ENCODE data around the gene ROBO3. TPM values are rescaled to one million over a fixed set of nuclear protein-coding genes. Genes with fewer than 3 reads are reported as not detected.

Gene ROBO3
- total and polyA plus RNA-seq, 9 donors, result 15.9 to 33.6 (median 25.9) TPM

- DNase-seq, result no peak
- Histone ChIP-seq H3K36me3 (ENCODE audit: control insufficient read depth, insufficient read depth, low read length) (peaks cover 12% of the 10 kb centered on the region), H3K9me3 (replicated peaks; ENCODE audit: control insufficient read depth, low read depth, low read length) (no peaks in the 10 kb centered on the region), H3K4me3 (ENCODE audit: low read length) (no peak overlapping the region), H3K4me1 (ENCODE audit: control insufficient read depth, insufficient read depth, low read length) (peaks cover 75% of the 10 kb centered on the region), H3K27ac (ENCODE audit: low read length) (peak overlapping the region; percentile 92), H3K27me3 (ENCODE audit: control insufficient read depth, insufficient read depth, low read length) (no peaks in the 10 kb centered on the region)
- WGBS (ENCODE audit: insufficient coverage), result no CpG with 5 or more reads among the region's 3 CpGs
Observed at GRCh38 chr11:124898263-124898680, 33.0 kb downstream of the ROBO3 start.

- H3K27me3 ChIP-seq (ENCODE audit: control insufficient read depth, insufficient read depth, low read length), result no peaks in the 10 kb centered on the region
- 13% methylated on average over 5 of the region's 5 CpGs for WGBS (ENCODE audit: insufficient coverage)
- peaks cover 9% of the 10 kb centered on the region for H3K36me3 ChIP-seq (ENCODE audit: control insufficient read depth, insufficient read depth, low read length)
- no peaks in the 10 kb centered on the region for H3K9me3 ChIP-seq (replicated peaks; ENCODE audit: control insufficient read depth, low read depth, low read length)
- H3K4me1 ChIP-seq (ENCODE audit: control insufficient read depth, insufficient read depth, low read length), result peaks cover 70% of the 10 kb centered on the region
- peak; percentile 84 for DNase-seq
- H3K27ac ChIP-seq (ENCODE audit: low read length), result peak overlapping the region; percentile 92
- no peak overlapping the region for H3K4me3 ChIP-seq (ENCODE audit: low read length)
Observed at GRCh38 chr11:124898711-124899110, 33.5 kb downstream of the ROBO3 start.

GRCh38 chr11:124899383-124900145 lies 34.3 kb downstream of the ROBO3 start:
- no peak overlapping the region for H3K4me3 ChIP-seq (ENCODE audit: low read length)
- WGBS (ENCODE audit: insufficient coverage), result 61% methylated on average over 5 of the region's 6 CpGs
- H3K27me3 ChIP-seq (ENCODE audit: control insufficient read depth, insufficient read depth, low read length), result no peaks in the 10 kb centered on the region
- peak overlapping the region; percentile 92 for H3K27ac ChIP-seq (ENCODE audit: low read length)
- H3K36me3 ChIP-seq (ENCODE audit: control insufficient read depth, insufficient read depth, low read length), result peaks cover 7% of the 10 kb centered on the region
- no peaks in the 10 kb centered on the region for H3K9me3 ChIP-seq (replicated peaks; ENCODE audit: control insufficient read depth, low read depth, low read length)
- peaks cover 65% of the 10 kb centered on the region for H3K4me1 ChIP-seq (ENCODE audit: control insufficient read depth, insufficient read depth, low read length)
- no peak for DNase-seq

GRCh38 chr11:124900464-124900863 lies 35.2 kb downstream of the ROBO3 start:
- WGBS (ENCODE audit: insufficient coverage), result 79% methylated on average over 2 of the region's 5 CpGs
- peaks cover under 1% of the 10 kb centered on the region for H3K36me3 ChIP-seq (ENCODE audit: control insufficient read depth, insufficient read depth, low read length)
- H3K9me3 ChIP-seq (replicated peaks; ENCODE audit: control insufficient read depth, low read depth, low read length), result no peaks in the 10 kb centered on the region
- H3K4me1 ChIP-seq (ENCODE audit: control insufficient read depth, insufficient read depth, low read length), result peaks cover 57% of the 10 kb centered on the region
- H3K27me3 ChIP-seq (ENCODE audit: control insufficient read depth, insufficient read depth, low read length), result no peaks in the 10 kb centered on the region
- peak overlapping the region; percentile 92 for H3K27ac ChIP-seq (ENCODE audit: low read length)
- peak; percentile 60 for DNase-seq
- H3K4me3 ChIP-seq (ENCODE audit: low read length), result no peak overlapping the region

- WGBS (ENCODE audit: insufficient coverage), result no CpG with 5 or more reads among the region's 1 CpG
- no peak for DNase-seq
- Histone ChIP-seq H3K4me1 (ENCODE audit: control insufficient read depth, insufficient read depth, low read length) (peaks cover 36% of the 10 kb centered on the region), H3K27me3 (ENCODE audit: control insufficient read depth, insufficient read depth, low read length) (no peaks in the 10 kb centered on the region), H3K27ac (ENCODE audit: low read length) (no peak overlapping the region), H3K4me3 (ENCODE audit: low read length) (no peak overlapping the region), H3K36me3 (ENCODE audit: control insufficient read depth, insufficient read depth, low read length) (no peaks in the 10 kb centered on the region), H3K9me3 (replicated peaks; ENCODE audit: control insufficient read depth, low read depth, low read length) (no peaks in the 10 kb centered on the region)
Observed at GRCh38 chr11:124902616-124903015, 37.4 kb downstream of the ROBO3 start.

- DNase-seq, result no peak
- Histone ChIP-seq H3K27ac (ENCODE audit: low read length) (no peak overlapping the region), H3K4me3 (ENCODE audit: low read length) (no peak overlapping the region), H3K36me3 (ENCODE audit: control insufficient read depth, insufficient read depth, low read length) (no peaks in the 10 kb centered on the region), H3K9me3 (replicated peaks; ENCODE audit: control insufficient read depth, low read depth, low read length) (peaks cover 6% of the 10 kb centered on the region), H3K4me1 (ENCODE audit: control insufficient read depth, insufficient read depth, low read length) (peaks cover 29% of the 10 kb centered on the region), H3K27me3 (ENCODE audit: control insufficient read depth, insufficient read depth, low read length) (no peaks in the 10 kb centered on the region)
- 87% methylated on average over 3 of the region's 3 CpGs for WGBS (ENCODE audit: insufficient coverage)
Observed at GRCh38 chr11:124915541-124916369, 50.5 kb downstream of the ROBO3 start.

- Histone ChIP-seq H3K27me3 (ENCODE audit: control insufficient read depth, insufficient read depth, low read length) (peaks cover 1% of the 10 kb centered on the region), H3K4me1 (ENCODE audit: control insufficient read depth, insufficient read depth, low read length) (peaks cover 30% of the 10 kb centered on the region), H3K9me3 (replicated peaks; ENCODE audit: control insufficient read depth, low read depth, low read length) (peaks cover 4% of the 10 kb centered on the region), H3K4me3 (ENCODE audit: low read length) (no peak overlapping the region), H3K27ac (ENCODE audit: low read length) (peak overlapping the region; percentile 53), H3K36me3 (ENCODE audit: control insufficient read depth, insufficient read depth, low read length) (no peaks in the 10 kb centered on the region)
- DNase-seq, result no peak
Observed at GRCh38 chr11:124916370-124916710, 51.1 kb downstream of the ROBO3 start.

GRCh38 chr11:124917115-124917637 lies 51.9 kb downstream of the ROBO3 start:
- Histone ChIP-seq H3K27me3 (ENCODE audit: control insufficient read depth, insufficient read depth, low read length) (peaks cover 4% of the 10 kb centered on the region), H3K4me1 (ENCODE audit: control insufficient read depth, insufficient read depth, low read length) (peaks cover 33% of the 10 kb centered on the region), H3K4me3 (ENCODE audit: low read length) (no peak overlapping the region), H3K36me3 (ENCODE audit: control insufficient read depth, insufficient read depth, low read length) (no peaks in the 10 kb centered on the region), H3K27ac (ENCODE audit: low read length) (peak overlapping the region; percentile 67), H3K9me3 (replicated peaks; ENCODE audit: control insufficient read depth, low read depth, low read length) (peaks cover 2% of the 10 kb centered on the region)
- peak; percentile 72 for DNase-seq
- no CpG with 5 or more reads among the region's 6 CpGs for WGBS (ENCODE audit: insufficient coverage)

- no peaks in the 10 kb centered on the region for H3K36me3 ChIP-seq (ENCODE audit: control insufficient read depth, insufficient read depth, low read length)
- peak within 1 kb of the TSS; percentile 67 for H3K27ac ChIP-seq (ENCODE audit: low read length)
- no peaks in the 10 kb centered on the region for H3K9me3 ChIP-seq (replicated peaks; ENCODE audit: control insufficient read depth, low read depth, low read length)
- peaks cover 33% of the 10 kb centered on the region for H3K4me1 ChIP-seq (ENCODE audit: control insufficient read depth, insufficient read depth, low read length)
- no peak for DNase-seq
- 93% methylated on average over 3 of the region's 3 CpGs for WGBS (ENCODE audit: insufficient coverage)
- H3K27me3 ChIP-seq (ENCODE audit: control insufficient read depth, insufficient read depth, low read length), result peaks cover 4% of the 10 kb centered on the region
- H3K4me3 ChIP-seq (ENCODE audit: low read length), result no peak within 1 kb of the TSS
Observed at GRCh38 chr11:124918950-124919349, 53.7 kb downstream of the ROBO3 start, which contains the start of gene HEPN1. TSS of gene HEPN1 (plus strand) at chr11:124919250.

GRCh38 chr11:124919898-124920297 lies 54.7 kb downstream of the ROBO3 start:
- peak; percentile 55 for DNase-seq
- Histone ChIP-seq H3K4me1 (ENCODE audit: control insufficient read depth, insufficient read depth, low read length) (peaks cover 33% of the 10 kb centered on the region), H3K4me3 (ENCODE audit: low read length) (no peak overlapping the region), H3K27ac (ENCODE audit: low read length) (peak overlapping the region; percentile 67), H3K36me3 (ENCODE audit: control insufficient read depth, insufficient read depth, low read length) (no peaks in the 10 kb centered on the region), H3K27me3 (ENCODE audit: control insufficient read depth, insufficient read depth, low read length) (peaks cover 4% of the 10 kb centered on the region), H3K9me3 (replicated peaks; ENCODE audit: control insufficient read depth, low read depth, low read length) (no peaks in the 10 kb centered on the region)
- no CpG with 5 or more reads among the region's 2 CpGs for WGBS (ENCODE audit: insufficient coverage)
